Activated CD4-positive, CD25-positive, alpha-beta regulatory T cell treated with anti-CD3 and anti-CD28 coated beads, Interleukin-2, amount 50 U/mL, for 16 hours (primary cell): Measurements from ENCODE around the gene EIF2B4.
"Not testable (repeated sequence)": the region's sequence is repeated elsewhere in the genome, so short reads cannot be mapped to it uniquely, and the experiment has no call there.

Experiments used
- DNase-seq: peaks from one replicate; pipeline ENCODE4 v3.0.0-alpha.2; 2020; ENCODE audit warnings: low read depth, low spot score

EIF2B4 gene

DNA sequence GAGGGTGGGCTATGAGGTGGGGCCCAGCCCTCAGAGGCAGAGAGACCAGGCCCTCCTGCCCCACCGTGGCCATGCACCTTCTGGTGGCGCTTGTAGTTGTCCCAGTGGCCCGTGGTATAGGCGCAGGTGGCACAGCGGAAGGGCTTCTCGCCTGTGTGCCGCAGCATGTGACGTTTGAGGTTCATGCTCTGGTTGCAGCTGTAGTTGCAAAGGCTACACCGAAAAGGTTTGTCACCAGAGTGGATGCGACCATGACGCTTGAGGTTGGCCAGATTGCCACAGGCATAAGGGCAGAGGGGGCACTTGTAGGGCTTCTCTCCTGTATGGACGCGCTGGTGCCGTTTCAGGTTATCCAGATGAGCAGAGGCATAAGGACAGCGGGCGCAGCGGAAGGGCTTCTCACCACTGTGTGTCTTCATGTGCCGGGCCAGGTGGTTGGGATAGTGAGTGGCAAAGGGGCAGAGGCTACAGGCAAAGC is 7.5 kb upstream of the EIF2B4 start:
- DNase-seq: no peak

GRCh38 chr2:27376866-27377617 is 6.9 kb upstream of the EIF2B4 start:
- no peak for DNase-seq

GRCh38 chr2:27376151-27376865 is 6.2 kb upstream of the EIF2B4 start:
- DNase-seq: no peak

DNA sequence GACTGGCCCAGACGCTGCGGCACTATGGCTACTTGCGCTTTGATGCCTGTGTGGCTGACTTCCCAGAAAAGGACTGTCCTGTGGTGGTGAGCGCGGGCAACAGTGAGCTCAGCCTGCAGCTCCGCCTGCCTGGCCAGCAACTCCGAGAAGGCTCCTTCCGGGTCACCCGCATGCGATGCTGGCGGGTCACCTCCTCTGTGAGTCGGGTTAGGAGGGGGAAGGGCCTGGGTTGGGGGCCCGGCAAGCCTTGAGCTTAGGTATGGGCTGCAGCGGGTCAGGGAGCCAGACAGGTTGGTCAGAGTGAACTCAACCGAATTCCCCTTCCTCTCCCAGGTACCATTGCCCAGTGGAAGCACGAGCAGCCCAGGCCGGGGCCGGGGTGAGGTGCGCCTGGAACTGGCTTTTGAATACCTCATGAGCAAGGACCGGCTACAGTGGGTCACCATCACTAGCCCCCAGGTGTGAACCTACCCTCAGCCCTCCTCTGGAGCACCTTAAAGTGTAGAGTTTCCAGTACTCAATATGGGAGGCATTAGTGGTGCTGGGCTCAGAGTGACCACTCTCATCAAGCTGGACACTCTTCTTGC is 5.5 kb upstream of the EIF2B4 start:
- no peak for DNase-seq

DNA sequence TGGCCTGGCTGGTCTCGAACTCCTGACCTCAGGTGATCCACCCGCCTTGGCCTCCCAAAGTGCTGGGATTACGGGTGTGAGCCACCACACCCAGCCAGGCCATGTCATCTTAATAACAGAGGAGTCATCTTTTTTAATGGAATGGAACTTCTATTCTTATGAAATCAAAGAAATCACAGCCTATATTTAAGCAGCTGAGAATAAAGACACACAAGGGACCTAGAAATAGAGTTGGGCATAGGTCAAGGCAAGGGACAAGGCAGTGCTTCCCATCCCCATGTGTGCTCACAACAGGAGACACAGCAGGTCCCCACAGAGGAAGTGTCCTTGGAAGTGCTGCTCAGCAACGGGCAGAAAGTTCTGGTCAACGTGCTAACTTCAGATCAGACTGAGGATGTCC is 3.4 kb upstream of the EIF2B4 start:
- DNase-seq: no peak

DNA sequence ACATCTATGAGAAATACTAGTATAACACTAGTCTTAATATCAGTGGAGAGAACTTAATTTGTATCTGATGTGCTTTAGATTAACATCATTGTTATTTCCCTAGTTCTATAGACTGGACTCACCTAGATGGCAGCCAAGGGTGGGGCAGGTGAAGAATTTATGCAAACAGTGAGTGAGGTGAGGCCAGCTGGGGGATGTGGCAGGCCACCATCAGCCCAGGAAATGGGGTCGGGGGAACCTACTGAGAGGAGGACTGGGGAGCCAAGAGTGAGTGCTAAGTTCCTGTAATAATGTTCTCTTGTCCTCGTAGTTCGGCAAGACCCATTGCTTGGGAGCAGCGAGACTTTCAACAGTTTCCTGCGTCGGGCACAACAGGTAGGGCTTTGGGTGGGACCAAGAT is 2.8 kb upstream of the EIF2B4 start:
- no peak for DNase-seq

GRCh38 chr2:27370816-27371620 is 880 bp upstream of the EIF2B4 start:
- DNase-seq: no peak

DNA sequence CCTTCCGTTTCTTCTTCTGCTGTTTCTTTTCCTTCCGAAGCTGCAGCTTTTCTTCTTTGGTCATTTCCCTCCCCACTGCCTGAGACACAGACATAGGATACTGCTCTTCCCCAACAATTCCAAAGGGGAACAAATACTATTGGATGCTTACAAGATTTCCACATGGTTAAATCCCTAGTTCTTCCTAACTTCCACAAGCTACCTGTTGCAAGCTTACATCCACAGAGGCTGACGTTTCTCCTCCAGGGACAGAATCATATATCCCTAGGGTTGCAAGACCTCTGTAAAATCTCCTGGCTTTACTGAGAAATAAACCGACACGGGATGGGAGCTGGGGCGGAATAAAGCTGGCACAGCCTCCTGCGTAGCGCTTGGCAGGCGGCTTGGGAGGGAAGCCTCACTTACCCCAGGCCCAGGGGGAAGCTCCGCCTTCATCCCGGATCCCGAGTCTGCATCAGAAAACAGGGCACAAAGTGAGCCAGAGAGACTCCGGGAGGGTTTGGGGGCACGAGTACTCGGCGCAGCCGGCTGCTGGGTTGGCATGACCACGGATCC is 590 bp downstream of the EIF2B4 start:
- no peak for DNase-seq

DNA sequence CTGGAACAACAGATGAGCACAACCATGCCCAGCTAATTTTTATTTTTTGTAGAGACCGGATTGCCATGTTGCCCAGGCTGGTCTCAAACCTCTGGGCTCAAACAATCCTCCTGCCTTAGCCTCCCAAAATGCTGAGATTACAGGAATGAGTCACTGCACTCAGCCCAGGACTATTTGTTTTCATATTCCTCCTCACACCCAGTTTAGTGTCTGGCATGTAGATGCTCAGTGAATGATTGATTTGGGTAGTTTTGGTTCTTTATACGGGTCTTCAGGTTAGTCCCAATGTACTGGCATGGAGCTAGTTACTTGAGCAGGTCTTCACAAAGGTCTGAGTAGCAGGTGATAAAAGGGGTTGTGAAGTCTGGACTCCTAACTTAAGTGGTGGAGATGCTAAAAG is 6.2 kb downstream of the EIF2B4 start:
- DNase-seq: no peak

GRCh38 chr2:27362678-27363420 is 7.3 kb downstream of the EIF2B4 start:
- no peak for DNase-seq

DNA sequence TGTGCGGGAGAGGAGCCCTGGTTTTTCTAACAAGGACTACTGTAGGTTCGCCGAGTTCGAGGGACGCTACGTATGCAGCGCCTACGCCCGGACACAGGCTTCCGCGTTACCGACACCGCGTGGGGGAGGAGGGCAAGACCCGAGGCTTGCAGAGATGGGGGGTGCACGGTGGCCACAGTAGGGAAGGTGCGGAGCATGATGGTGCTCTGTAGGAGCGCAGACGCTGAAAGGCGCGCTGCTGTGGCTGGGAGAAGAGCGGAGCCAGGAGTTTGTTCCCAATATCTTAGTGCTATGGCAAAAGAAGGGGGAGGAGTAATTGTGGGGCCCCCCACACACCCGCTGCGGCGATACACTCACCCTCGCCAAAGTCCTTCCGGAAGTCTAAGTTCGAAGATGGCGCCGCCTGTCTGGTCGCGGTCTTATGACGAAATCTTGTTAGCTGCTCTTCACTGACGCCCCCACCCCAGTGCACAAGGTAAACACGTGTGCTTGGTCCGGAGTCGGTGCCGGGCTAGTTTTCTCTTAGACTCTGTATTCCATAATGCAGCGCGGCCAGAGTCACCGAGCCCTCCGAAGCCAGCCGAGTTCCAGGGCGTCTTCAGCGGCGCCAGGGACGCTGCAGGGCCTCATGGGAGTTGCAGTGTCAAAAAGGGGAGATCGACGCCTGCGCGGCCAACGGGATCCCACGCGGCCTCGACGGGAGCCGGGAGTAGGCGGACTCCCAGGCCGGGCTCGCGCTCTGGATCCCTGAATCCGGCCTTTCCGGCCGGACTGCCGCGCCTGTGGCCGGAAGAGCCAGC is 13.6 kb downstream of the EIF2B4 start, which contains the start of gene GTF3C2:
Gene GTF3C2, minus strand, starts transcription at position 383 of the 800 bp plus-strand sequence. CDS start 13,210 bp downstream, outside the sequence.
- peak; percentile 92 for DNase-seq

- DNase-seq: no peak
Observed at GRCh38 chr2:27356056-27356381, 14.1 kb downstream of the EIF2B4 start.

DNA sequence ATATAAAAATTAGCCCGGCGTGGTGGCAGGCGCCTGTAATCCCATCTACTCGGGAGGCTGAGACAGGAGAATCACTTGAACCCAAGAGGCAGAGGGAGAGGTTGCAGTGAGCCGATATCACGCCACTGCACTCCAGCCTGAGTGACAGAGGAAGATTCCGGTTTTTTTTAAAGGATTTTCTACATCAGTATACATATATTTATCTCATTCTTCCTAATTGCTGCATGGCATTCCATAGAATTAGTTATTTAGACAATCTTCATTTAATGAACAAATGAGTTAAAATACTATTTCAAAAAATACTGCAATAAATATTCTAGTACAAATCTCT is 15.6 kb downstream of the EIF2B4 start:
- no peak for DNase-seq

GRCh38 chr2:27353762-27354596 is 16.2 kb downstream of the EIF2B4 start:
- DNase-seq: no peak

DNA sequence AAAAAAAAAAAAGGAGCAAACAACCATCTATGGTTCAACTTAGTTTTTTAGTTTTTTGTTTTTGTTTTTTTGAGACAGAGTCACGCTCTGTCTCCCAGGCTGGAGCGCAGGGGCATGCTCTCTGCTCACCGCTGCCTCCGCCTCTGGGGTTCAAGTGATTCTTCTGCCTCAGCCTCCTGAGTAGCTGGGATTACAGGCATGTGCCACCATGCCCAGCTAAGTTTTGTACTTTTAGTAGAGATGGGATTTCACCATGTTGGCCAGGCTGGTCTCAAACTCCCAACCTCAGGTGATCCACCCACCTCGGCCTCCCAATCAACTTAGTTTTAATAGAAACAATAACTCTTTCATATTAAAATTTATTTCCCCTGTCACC is 16.8 kb downstream of the EIF2B4 start:
- not testable (repeated sequence) for DNase-seq

DNA sequence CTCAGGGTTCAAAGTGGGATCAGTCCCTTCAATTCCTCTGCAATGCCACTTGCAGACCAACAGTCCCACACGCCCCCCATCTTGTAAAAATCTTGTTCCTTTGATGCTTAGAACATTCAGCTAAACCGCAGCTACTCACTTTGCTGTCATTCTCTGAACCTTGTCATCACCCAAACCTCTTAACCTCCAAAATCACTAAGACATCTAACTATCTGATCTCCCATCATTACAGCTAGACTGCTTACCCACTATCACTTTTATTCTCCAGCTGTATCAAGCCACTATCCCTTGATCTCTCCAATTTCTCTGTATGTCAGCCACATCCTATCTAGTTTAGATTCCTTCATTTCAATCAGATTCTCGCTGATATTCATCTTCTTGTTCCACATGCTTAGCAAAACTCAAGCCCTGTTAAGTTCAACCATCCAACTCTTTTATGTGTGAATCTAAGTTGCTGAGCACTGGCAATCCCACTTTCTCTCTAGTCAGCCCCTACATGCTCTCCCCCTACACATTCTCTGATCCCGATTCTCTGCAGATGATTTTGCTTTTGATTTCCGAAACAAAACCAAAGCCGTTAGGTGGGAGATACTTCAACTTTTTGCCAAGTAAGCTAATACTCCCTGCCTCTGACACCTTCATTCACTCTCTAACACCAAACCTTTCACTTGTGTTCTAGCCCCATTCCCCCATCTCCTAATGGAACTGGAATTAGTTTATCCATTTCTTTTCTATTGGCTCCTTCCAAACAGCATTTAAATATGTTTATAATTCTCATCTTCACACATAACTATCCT is 18.1 kb downstream of the EIF2B4 start:
- DNase-seq: no peak

GRCh38 chr2:27350106-27350693 is 19.9 kb downstream of the EIF2B4 start:
- DNase-seq: no peak

GRCh38 chr2:27347641-27348040 is 22.5 kb downstream of the EIF2B4 start:
- no peak for DNase-seq
